Tibial artery (tissue), 4 donors: ENCODE measurements around the gene PLD6.
A peak's percentile ranks its signal among the peaks of the same experiment; 100 is the strongest.
"Not testable (repeated sequence)": the region's sequence is repeated elsewhere in the genome, so short reads cannot be mapped to it uniquely, and the experiment has no call there.

ENCODE experiments used
- DNase-seq, 2 donors: peaks; one replicate each; pipeline ENCODE4 v3.0.0-alpha.2; 2019
- H3K27ac ChIP-seq, 2 donors: fragments of 200-600 bp; sonication (generic) in 1 of 2; 1 replicate in 1 of 2; 2 replicates in 1 of 2; pipeline ENCODE4 v1.5.1; 2018 to 2019; ENCODE audit warnings: mild to moderate bottlenecking in 1 of 2
- H3K27me3 ChIP-seq, 2 donors: fragments of 200-600 bp; sonication (generic) in 1 of 2; one replicate each; pipeline versions ENCODE4 v1.5.1 to v1.6.0; 2016 to 2019
- H3K36me3 ChIP-seq, 3 donors: fragments of 200-600 bp; sonication (generic) in 2 of 3; one replicate each; pipeline ENCODE4 v1.5.1; 2016 to 2019; ENCODE audit warnings: mild to moderate bottlenecking in 2 of 3
- H3K4me1 ChIP-seq, 4 donors: fragments of 200-600 bp; sonication (generic) in 2 of 4; 1 replicate in 3 of 4; 2 replicates in 1 of 4; pipeline ENCODE4 v1.5.1; 2016 to 2019
- H3K4me3 ChIP-seq, 2 donors: fragments of 200-600 bp; sonication (generic) in 1 of 2; 1 replicate in 1 of 2; 2 replicates in 1 of 2; pipeline ENCODE4 v1.5.1; 2018 to 2019; ENCODE audit warnings: mild to moderate bottlenecking in 2 of 2
- H3K9me3 ChIP-seq, 3 donors: fragments of 200-600 bp; sonication (generic) in 1 of 3; one replicate each; pipeline ENCODE4 v1.5.1; 2016 to 2019
- intact Hi-C: fragments of 100-400 bp; cut with DNase I; formaldehyde crosslinking; loops from one replicate; pipeline ENCODE4 v1.15.0; 2023; ENCODE audit warnings: low total_unique reads
- TF ChIP-seq, protein P1 (sequence below), 2 experiments: fragments of 200-600 bp in 1 of 2; fragments of 450-650 bp in 1 of 2; IDR thresholded peaks; one replicate each; pipeline ENCODE4 v1.5.1; 2017 to 2019; ENCODE audit warnings: antibody characterized with exemption in 2 of 2, mild to moderate bottlenecking in 1 of 2, moderate library complexity in 1 of 2

Gene PLD6, protein sequence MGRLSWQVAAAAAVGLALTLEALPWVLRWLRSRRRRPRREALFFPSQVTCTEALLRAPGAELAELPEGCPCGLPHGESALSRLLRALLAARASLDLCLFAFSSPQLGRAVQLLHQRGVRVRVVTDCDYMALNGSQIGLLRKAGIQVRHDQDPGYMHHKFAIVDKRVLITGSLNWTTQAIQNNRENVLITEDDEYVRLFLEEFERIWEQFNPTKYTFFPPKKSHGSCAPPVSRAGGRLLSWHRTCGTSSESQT

DNA sequence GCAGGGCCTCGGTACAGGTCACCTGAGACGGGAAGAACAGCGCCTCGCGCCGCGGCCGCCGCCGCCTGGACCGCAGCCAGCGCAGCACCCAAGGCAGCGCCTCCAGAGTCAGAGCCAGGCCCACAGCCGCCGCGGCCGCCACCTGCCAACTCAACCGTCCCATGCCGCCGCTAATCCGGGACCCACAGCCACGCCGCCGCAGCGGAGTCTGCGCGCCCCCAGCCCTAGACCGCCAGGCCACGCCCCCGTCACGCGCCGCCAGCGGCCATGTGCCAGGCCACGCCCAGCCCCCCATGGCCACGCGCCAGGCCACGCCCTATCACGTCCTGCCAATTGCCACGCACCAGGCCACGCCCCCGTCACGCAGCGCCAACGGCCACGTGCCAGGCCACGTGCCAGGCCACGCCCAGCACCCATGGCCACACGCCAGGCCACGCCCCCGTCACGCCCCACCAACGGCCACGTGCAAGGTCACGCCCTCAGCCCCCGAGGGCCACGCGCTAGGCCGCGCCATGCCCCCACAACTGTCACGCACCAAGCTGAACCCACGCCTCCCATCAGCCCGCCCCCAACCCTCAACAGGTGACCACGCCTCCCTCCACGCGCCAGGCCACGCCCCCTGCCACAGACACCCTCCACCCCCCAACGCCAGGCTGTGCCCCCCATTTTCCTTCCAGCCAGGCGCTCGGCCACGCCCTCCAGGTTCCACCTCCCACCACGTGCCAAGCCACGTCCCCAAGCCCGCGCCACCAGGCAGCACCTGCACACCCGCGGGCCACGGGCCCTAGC lies at the start of gene PLD6:
PLD6 (minus strand) TSS at position 210 of the 789 bp plus-strand sequence; CDS start at position 163, 47 bp downstream.
- H3K4me1 ChIP-seq, result peaks cover 6 to 44% (median 39%) of the 10 kb centered on the region in 4 donors
- H3K9me3 ChIP-seq, result no peaks in the 10 kb centered on the region
- peak within 1 kb of the TSS; percentile 47 to 62 for H3K4me3 ChIP-seq
- H3K27me3 ChIP-seq, result no peaks in the 10 kb centered on the region
- peak; percentile 59 to 89 for DNase-seq
- intact Hi-C loops, result loop anchor here (10.0 kb wide), 2 partner anchors 172 to 202 kb away; no protein-coding TSS in a partner anchor
- H3K36me3 ChIP-seq, result peaks cover 0 to 15% (median 0%) of the 10 kb centered on the region in 3 donors
- peak within 1 kb of the TSS; percentile 75 to 84 for H3K27ac ChIP-seq
- TF ChIP-seq, protein P1, sequence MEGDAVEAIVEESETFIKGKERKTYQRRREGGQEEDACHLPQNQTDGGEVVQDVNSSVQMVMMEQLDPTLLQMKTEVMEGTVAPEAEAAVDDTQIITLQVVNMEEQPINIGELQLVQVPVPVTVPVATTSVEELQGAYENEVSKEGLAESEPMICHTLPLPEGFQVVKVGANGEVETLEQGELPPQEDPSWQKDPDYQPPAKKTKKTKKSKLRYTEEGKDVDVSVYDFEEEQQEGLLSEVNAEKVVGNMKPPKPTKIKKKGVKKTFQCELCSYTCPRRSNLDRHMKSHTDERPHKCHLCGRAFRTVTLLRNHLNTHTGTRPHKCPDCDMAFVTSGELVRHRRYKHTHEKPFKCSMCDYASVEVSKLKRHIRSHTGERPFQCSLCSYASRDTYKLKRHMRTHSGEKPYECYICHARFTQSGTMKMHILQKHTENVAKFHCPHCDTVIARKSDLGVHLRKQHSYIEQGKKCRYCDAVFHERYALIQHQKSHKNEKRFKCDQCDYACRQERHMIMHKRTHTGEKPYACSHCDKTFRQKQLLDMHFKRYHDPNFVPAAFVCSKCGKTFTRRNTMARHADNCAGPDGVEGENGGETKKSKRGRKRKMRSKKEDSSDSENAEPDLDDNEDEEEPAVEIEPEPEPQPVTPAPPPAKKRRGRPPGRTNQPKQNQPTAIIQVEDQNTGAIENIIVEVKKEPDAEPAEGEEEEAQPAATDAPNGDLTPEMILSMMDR (IDR thresholded peaks at IDR 0.05), result no peak

DNA sequence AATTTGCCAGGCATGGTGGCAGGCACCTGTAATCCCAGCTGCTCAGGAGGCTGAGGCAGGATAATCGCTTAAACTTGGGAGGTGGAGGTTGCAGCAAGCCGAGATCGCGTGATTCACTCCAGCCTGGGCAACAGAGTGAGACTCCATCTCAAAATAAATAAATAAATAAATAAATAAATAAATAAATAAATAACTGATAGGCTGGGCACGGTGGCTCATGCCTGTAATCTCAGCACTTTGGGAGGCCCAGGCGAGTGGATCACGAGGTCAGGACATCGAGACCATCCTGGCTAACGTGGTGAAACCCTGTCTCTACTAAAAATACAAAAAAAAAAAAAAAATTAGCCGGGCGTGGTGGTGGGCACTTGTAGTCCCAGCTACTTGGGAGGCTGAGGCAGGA lies 49.6 kb upstream of the PLD6 start:
- H3K27me3 ChIP-seq, DNase-seq, H3K9me3 ChIP-seq, H3K4me3 ChIP-seq, H3K27ac ChIP-seq, intact Hi-C loops, H3K4me1 ChIP-seq: not testable (repeated sequence)
- peaks cover 70 to 99% (median 93%) of the 10 kb centered on the region in 3 donors for H3K36me3 ChIP-seq

DNA sequence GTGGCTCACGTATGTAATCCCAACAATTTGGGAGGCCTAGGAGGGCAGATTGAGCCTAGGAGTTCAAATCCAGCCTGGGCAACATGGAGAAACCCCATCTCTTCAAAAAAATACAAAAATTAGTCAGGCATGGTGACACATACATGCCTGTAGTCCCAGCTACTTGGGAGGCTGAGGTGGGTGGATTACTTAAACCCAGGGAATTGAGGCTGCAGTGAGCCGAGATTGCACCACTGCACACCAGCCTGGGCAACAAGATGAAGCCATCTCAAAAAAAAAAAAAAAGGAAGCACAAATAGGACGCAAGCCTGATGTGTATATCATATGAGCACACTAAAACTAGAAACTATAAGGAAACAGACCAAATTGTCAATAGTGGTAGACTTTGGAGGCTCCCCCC lies 47.9 kb upstream of the PLD6 start:
- Histone ChIP-seq H3K27me3 (no peaks in the 10 kb centered on the region), H3K9me3 (no peaks in the 10 kb centered on the region), H3K4me3 (no peak overlapping the region), H3K4me1 (no peaks in the 10 kb centered on the region), H3K36me3 (peaks cover 57 to 98% (median 81%) of the 10 kb centered on the region in 3 donors), H3K27ac (no peak overlapping the region)
- intact Hi-C loops, result no loop called here
- no peak for DNase-seq
- TF ChIP-seq, protein P1 (IDR thresholded peaks at IDR 0.05), result no peak

DNA sequence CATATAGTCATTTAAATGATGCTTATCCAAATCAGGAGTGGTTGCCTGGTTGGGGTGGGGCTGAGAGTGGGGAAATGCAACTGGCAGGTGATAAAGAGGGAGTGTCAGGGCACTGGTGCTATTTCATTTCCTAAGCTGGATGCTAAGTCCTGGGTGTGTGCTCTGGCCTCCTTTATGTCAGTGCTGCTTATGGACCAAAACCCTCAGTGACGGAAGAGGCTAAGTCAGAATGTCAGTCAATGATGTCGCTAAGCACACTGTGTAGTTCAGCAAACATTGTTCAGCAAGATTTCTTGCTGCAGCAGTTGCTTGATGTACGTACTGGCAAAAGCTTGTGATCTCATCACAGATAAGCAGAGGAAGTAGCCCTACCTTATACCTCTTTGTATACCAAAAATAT lies 47.3 kb upstream of the PLD6 start:
- H3K27ac ChIP-seq, result no peak overlapping the region
- no peaks in the 10 kb centered on the region for H3K9me3 ChIP-seq
- no peak overlapping the region for H3K4me3 ChIP-seq
- no peak for DNase-seq
- peaks cover 59 to 98% (median 81%) of the 10 kb centered on the region in 3 donors for H3K36me3 ChIP-seq
- no peaks in the 10 kb centered on the region for H3K27me3 ChIP-seq
- H3K4me1 ChIP-seq, result no peaks in the 10 kb centered on the region
- TF ChIP-seq, protein P1 (IDR thresholded peaks at IDR 0.05), result no peak
- intact Hi-C loops, result no loop called here

DNA sequence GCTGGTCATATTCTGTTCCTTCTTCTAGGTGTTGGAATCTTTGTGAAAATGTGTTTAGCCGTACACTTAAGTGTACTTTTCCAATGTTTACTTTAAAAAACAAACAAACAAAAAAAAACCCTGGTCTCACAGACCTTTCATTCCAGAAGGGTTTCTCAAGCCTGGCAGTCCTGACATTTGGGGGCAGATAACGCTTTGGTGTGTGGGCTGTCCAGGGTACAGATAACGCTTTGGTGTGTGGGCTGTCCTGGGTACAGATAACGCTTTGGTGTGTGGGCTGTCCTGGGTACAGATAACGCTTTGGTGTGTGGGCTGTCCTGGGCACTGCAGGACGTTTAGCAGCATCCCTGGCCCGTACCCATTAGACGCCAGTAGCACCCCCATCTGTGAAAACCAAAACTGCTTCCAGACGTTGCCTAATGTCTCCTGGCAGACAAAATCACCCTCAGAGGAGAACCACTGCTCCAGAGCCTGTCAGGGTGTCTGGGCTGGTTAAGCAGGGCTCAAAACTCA lies 46.1 kb upstream of the PLD6 start:
- DNase-seq, result no peak

More for the DNA sequence above, 46.1 kb upstream of the PLD6 start:
- Histone ChIP-seq H3K4me1 (no peaks in the 10 kb centered on the region), H3K36me3 (peaks cover 59 to 98% (median 81%) of the 10 kb centered on the region in 3 donors), H3K9me3 (no peaks in the 10 kb centered on the region), H3K27me3 (no peaks in the 10 kb centered on the region), H3K27ac (no peak overlapping the region), H3K4me3 (no peak overlapping the region)
- TF ChIP-seq, protein P1 (IDR thresholded peaks at IDR 0.05), result no peak
- intact Hi-C loops, result no loop called here
